Ramos (cell line): ENCODE measurements around the gene SLC9C2.
"Not testable (repeated sequence)": the region's sequence is repeated elsewhere in the genome, so short reads cannot be mapped to it uniquely, and the experiment has no call there.

Experiments
- in situ Hi-C: fragments of 300-500 bp; cut with MboI; formaldehyde crosslinking; loops from one replicate; pipeline ENCODE4 v1.14.3; 2022; ENCODE audit warnings: low sequenced_read_pairs; ENCODE audit not compliant: unreplicated experiment

Gene SLC9C2

DNA sequence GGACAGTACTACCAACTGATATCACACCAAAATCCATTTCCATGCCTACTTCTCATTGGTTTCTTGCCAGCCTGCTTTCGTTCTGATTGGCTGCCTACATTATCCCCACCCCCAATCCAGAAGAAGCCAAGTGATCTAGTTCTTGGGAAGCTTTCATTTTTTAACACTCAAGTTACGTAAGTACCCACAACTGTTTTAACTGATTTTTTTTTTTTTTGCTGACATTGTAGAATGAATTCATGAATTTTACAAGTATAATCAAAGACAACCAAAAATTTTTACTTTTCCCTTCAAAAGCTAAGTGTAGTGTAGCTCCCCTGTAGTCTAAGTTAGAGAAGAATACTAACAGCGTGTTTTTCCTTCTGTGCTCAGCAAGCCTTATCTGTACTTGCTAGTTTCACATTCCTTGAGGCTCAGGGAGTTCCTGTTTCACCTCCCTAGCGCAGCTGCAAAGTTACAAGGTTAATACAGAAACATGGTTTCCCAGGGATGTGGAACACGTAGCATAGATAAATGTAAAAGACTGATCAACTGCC lies at the start of gene SLC9C2:
Gene SLC9C2 (minus strand): TSS at position 17 of the 536 bp plus-strand sequence. CDS start 1,296 bp downstream, outside the sequence.
- in situ Hi-C loops: no loop called here

GRCh38 chr1:173648880-173649605 lies 46.2 kb upstream of the SLC9C2 start:
- in situ Hi-C loops: no loop called here

DNA sequence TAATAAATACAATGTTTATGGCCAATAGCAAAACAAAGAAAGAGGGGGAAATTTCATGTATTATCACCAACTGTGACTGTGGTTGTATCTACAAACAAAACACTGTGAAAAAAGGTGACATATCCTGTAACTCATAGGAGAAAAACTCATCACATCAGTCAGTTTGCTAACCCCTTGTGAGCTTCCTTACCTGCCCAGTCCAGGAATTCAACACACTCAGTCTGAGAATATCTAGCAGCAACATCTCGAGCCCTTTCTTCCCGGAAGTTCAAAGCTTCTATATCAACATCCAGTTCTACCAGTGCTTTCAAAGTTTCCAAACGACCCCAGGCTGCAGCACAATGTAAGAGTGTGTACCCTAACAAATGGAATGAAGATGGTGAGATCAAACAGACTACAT lies 43.8 kb upstream of the SLC9C2 start:
- in situ Hi-C loops: no loop called here

DNA sequence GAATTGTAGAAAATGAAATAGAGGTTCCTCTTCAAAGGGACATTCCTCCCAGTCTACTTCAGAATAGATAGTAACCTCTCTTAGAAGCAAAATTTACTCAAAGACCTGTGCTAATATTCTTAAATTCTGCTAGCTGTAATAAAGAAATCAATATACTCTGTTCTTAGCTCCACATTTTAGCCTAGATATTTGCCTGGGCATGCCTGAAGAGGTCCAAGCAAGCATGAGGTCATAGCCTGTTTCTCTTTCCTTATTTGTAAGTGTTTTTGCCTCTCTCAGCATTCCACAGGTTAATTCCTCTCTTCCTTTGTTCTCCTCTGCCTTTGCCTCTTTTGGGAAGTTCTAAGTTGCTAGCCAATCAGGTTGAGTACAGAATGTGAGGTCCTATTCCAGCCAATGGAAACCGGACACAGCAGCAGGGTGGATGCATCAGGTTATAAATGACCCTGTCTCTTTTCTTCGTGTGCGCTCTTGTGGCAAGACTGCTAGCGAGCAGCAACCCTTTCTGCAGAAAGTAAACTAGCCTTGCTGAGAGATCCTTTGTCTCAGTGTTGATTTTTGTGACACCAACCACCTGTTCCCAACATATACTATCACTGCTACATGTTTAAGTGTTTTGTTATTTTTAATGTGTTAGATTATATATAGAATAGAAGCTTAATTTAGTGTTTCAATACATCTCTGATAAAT lies 39.7 kb upstream of the SLC9C2 start:
- in situ Hi-C loops: not testable (repeated sequence)

DNA sequence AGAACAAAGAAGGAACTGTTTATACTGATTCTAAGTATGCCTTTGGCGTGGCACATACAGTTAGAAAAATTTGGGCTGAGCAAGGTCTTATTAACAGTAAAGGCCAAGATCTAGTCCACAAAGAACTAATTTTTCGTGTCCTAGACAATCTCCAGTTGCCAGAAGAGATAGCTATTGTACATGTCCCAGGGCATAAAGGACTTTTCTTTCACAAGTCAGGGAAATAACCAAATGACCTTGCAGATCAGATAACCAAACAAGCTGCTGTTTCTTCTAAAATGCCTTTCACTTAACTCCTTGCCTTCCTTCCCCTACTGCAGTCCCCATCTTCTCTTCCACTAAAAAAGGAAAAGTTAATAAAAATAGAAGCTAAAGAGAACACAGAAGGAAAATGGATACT lies 36.2 kb upstream of the SLC9C2 start:
- in situ Hi-C loops: no loop called here

- in situ Hi-C loops: no loop called here
Observed at GRCh38 chr1:173638043-173639021, 35.5 kb upstream of the SLC9C2 start.

GRCh38 chr1:173637236-173638042 lies 34.6 kb upstream of the SLC9C2 start:
- in situ Hi-C loops: not testable (repeated sequence)

DNA sequence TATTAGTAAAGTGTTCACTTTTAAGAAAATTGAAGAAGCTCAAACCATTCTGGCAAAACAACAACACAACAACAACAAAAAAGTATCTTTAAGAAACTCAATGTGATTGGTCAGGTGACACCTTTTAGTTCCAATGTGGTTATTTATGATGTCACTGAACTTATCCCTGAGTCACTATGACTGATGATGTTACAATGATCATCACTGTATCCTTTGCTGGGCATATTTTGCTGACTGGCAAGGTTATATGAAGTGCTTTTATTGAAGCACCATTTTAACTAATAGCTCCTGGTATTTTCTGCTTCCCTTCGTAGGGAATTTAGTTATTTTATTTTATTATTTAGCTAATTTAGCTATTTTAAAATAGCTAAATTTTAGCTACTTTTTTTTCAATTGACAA lies 32.2 kb upstream of the SLC9C2 start, which contains the start of gene TEX50:
Gene TEX50 (plus strand): TSS at position 223 of the 400 bp plus-strand sequence. CDS start 184 bp downstream, outside the sequence.
- in situ Hi-C loops: no loop called here

GRCh38 chr1:173628888-173629287 lies 26.0 kb upstream of the SLC9C2 start:
- in situ Hi-C loops: no loop called here

GRCh38 chr1:173627269-173627668 lies 24.4 kb upstream of the SLC9C2 start:
- in situ Hi-C loops: no loop called here

GRCh38 chr1:173616859-173617258 lies 14.0 kb upstream of the SLC9C2 start:
- in situ Hi-C loops: no loop called here

DNA sequence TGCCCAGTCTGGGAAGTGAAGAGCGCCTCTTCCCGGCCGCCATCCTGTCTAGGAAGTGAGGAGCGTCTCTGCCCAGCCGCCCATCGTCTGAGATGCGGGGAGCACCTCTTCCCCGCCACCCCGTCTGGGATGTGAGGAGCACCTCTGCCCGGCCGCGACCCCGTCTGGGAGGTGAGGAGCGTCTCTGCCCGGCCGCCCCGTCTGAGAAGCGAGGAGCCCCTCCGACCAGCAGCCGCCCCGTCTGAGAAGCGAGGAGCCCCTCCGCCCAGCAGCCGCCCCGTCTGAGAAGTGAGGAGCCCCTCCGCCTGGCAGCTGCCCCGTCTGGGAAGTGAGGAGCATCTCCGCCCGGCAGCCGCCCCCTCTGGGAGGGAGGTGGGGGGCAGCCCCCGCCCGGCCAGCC lies 10.2 kb upstream of the SLC9C2 start:
- in situ Hi-C loops: not testable (repeated sequence)

DNA sequence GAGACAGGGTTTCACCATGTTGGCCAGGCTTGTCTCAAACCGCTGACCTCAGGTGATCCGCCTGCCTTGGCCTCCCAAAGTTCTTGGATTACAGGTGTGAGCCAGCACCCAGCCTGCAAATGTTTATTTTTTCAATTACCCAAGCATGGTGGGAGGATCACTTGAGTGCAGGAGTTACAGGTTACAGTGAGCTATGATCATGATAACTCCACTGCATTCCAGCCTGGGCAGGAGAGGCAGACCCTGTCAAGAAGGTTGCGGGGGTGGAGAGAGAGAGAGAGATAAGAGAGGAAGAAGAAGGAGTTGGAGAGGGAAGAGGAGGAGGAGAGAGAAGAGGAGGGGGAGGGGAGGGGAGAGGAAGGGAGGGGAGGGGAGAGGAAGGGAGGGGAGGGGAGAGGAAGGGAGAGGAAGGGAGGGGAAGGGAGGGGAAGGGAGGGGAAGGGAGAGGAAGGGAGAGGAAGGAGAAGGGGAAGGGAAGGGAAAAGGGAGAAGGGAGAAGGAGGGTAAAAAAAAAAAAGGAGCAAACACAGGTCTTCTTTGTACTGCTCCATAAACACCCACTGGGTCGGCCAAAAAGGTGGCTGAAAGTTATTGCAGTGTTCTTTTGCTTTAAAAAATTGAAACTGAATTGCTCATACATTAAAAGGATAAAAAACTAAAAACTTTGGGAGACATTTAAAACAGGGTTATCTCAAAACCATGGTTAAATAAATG lies 5.8 kb upstream of the SLC9C2 start:
- in situ Hi-C loops: no loop called here

DNA sequence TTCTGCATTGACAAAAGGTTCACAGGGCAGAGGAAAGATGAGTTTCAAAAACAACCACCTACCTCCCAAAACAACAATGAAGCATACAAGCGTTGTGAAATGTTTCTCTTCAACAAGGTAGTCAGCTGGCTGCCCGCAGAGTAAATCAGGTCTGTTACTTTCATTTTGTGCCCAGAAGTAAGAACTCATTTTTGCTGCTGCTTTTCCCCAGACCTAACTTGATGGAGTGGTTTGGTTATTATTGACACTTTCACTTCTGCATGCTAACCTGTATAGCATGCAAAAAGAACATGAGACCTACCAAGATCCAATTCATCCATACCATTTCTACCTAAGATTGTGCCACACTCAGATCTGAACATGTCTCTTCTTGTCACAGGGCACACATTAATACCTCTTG lies 1.3 kb downstream of the SLC9C2 start:
- in situ Hi-C loops: no loop called here

- in situ Hi-C loops: no loop called here
Observed at GRCh38 chr1:173596097-173596825, 6.6 kb downstream of the SLC9C2 start.

DNA sequence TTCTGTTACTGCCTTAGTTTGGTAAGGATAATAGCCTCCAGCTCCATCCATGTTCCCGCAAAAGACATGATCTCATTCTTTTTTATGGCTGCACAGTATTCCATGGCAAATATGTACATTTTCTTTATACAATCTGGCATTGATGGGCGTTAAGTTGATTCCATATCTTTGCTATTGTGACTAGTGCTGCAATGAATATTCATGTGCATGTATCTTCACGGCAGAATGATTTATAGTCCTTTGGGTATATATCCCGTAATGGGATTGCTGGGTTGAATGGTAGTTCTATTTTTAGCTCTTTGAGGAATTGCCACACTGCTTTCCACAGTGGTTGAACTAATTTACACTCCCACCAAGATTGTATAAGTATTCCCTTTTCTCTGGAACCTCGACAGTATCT lies 11.7 kb downstream of the SLC9C2 start:
- in situ Hi-C loops: not testable (repeated sequence)

GRCh38 chr1:173590557-173590956 lies 12.3 kb downstream of the SLC9C2 start:
- in situ Hi-C loops: no loop called here

- in situ Hi-C loops: no loop called here
Observed at GRCh38 chr1:173581383-173582079, 21.3 kb downstream of the SLC9C2 start.
